ENCODE measurements around the gene GET4.

GET4 gene

DNA sequence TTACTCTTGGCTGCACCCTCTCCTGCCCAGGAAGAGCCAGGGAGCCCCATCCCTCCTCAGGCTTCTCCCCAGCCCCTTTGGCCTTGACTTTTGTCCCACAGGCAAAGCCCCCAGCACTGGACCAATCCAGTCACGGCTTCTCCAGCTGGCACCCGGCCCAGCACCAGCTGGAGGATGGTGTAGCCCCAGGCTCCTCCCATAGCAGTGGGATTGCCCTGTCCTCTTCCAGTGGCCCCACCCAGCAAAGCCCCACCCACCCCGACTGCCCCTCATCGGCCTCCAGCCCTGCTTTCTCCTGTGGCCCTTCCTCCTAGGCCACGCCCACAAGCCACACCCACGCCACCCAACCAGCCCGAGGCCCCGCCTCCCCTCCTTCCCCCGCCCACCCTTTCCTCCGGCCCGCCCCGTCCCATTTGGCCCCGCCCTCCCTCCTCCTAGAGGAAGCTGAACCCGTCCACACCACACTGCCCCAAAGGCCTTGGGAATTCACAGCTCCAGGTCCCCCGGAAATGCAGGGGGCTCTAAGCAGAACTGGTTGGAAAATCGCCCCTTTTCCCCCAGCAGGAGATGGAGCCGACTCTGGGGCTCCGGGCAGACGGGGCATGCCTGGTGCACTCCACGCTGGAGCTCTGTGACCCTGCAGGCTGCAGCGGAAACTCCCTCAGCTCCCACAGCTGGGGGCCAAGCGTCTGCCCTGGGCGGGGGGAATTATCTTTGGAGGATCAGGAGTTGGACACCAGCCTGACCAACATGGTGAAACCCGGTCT is 25.2 kb downstream of the GET4 start:
- DNase-seq: peak in 2 of 5 donors; percentile 22 to 38

DNA sequence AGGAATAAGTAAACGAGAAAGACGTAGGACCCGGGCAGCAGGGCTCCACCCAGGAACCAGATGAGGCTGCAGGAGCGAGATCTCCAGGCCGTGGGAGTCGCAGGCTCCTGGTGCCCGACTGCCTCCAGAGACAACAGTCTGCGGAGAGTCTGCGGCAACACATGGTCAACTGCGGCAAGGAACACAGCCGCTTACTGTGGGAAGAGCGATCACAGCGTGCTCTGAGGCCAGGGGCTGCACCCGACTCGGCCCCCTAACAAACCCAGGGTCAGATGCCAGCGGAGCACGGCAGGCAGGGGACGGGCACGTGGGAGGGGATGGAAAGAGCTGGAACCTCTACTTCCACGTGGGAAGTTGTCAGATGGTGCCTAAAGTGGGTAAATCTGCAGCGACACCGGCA is 26.6 kb downstream of the GET4 start:
- DNase-seq: no peak

DNA sequence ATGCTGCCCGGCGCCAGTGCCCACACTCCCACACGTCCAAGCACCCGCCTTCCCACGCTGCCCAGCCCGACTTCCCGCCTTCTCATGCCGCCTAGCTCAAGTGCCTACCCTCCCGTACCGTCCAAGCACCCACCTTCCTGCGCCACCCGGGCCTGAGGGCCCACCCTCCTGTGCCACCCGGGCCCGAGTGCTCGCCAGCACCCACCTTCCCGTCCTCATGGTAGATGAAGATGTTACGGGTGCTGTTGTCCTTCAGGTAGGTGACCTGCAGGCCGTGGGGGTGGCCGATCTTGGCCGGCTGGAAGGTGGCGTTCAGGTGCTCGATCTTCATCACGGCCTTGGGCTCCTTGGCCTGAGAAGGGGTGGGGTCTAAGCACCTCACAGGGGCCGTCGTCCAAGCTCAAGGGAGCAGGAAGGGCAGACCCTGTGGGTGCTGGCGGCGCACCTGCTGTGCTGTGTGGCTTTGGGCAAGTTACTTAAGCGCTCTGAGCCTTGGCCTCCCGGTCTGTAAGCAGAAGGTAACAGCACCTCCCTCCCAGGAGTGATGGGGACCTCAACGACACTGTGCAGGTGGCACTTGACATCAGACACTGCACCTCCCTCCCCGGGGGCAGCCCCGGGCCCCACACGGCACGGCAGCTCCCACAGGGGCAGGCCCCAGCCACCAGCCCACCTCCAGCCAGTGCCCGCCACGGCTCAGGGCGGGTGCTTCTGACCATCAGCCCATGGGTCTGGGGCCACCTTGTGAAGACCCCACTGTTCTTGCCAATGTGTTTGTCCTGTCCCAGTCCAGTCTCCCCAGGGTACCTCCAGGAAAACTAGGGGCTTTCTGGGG is 27.8 kb downstream of the GET4 start:
- no peak for DNase-seq

DNA sequence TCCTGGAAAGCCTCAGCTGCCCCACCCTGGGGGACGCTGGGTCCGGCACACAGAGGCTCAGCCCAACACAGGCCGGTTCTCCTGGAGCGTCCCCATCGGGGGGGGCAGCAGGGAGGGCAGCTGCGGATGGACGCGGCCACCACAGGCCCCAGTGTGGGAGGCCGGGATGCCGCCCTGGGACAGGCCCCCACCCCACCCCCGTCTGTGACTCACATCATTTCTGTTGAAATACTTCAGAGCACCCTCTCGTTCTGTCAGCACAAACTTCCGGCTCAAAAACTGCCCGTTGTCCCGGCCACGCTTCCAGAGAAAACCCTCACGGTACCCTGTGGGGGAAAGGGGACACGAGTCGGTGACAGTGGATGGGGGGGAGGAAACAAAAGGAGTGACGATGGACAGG is 28.5 kb downstream of the GET4 start:
- no peak for DNase-seq

DNA sequence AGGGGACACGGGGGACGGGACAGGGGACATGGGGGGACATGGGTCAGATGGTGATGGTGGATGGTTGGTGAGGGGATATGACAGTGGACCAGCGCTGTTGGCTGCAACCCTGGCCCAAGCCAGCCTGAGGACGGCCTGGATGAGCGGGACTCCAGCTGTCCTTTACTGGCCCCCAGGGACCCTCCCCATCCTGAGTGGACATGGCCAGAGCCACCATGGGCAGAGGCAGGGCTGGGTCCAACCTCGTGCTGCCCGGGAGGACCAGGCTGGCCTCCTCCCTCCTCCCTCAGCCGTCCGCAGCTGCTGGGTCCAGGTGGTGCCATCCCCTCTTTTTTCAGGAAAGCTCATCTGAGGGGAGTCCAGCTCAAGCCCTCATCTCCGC is 30.4 kb downstream of the GET4 start:
- no peak for DNase-seq

DNA sequence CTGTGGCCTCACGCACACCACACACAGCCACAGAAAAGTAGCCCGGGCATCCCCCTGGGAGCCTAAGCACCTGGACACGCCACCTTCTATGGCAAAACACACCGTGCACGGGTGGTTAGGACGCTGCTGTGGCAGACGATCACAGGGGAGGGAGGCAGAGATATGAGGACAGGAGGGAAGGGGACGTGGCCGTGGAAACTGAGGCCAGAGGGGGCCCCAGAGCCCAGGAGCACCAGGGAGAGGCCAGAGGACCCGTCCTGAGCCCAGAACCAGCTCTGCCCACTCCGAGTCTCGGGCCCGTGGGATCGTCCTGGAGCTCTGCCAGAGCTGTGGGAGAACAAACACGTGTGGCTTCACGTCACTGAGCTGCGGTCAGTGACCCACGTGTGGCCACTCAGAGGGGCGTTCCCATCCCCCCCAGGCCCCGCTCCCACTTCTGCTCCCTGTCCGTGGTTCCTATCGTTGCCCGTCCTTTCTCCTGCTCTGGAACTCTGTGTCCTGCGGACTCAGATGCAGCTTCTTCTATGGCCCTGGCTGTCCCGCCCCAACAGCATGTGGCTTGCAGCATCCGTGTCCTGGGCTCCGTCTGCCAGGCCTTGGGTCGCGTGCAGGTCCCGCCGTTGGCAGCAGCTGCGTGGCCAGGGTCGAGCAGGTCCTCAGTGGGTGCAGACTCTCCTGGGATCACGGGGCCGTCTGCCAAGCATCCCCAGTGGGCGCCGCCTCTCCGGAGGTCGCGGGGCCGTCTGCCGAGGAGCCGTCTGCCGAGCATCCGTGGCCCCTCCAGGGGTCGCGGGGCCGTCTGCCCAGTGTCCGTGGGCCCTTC is 31.0 kb downstream of the GET4 start:
- no peak for DNase-seq

DNA sequence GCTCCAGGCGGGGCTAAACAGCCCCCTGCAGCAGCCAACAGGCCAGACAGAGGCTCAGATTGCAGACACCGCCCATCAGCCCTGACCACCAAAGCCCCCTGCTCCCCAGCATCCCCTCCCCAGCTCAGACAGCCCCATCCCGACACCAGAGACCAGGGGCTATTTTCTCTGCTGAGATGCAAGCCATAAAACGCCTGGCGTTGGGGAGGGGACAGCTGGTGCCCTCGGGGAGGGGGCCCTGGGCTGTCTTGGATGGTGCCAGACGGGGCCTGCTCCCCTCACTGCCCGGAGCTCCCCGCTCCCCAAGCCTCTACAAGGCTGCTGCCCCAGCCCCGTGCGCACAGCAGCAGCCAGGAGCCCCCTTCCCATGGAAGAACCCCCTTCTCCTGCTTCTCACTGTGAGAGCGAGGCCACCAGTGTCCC is 31.8 kb downstream of the GET4 start:
- DNase-seq: no peak

DNA sequence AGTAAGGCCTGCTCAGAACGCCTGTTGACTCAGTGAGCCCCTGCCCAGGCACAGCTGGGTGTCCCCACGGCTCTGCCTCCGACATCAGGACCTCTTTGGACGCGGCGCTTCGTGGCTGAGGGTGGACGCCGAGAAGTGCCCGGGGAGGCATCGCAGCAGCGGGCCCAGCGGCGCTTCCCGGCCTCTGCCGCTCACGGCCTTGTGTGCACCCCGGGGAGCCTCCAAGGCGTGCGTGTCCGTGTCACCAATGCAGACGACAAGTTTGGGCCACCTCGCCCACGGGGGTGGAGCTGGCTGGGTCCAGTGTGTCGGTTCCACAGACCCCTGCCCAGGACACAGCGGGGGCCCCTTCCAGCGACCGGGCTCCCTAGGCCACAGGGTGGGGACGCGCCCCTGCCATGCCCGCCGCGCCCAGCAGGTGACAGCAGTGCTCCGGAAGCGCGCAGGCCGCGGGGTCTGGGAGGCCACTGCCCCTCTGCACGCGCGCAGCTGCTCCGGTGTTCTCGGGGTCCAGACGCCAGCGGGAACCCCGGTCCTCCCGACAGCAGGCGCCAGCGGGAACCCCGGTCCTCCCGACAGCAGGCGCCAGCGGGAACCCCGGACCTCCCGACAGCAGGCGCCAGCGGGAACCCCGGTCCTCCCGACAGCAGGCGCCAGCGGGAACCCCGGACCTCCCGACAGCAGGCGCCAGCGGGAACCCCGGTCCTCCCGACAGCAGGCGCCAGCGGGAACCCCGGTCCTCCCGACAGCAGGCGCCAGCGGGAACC is 32.4 kb downstream of the GET4 start:
- peak in 2 of 5 donors; percentile 31 to 48 for DNase-seq

DNA sequence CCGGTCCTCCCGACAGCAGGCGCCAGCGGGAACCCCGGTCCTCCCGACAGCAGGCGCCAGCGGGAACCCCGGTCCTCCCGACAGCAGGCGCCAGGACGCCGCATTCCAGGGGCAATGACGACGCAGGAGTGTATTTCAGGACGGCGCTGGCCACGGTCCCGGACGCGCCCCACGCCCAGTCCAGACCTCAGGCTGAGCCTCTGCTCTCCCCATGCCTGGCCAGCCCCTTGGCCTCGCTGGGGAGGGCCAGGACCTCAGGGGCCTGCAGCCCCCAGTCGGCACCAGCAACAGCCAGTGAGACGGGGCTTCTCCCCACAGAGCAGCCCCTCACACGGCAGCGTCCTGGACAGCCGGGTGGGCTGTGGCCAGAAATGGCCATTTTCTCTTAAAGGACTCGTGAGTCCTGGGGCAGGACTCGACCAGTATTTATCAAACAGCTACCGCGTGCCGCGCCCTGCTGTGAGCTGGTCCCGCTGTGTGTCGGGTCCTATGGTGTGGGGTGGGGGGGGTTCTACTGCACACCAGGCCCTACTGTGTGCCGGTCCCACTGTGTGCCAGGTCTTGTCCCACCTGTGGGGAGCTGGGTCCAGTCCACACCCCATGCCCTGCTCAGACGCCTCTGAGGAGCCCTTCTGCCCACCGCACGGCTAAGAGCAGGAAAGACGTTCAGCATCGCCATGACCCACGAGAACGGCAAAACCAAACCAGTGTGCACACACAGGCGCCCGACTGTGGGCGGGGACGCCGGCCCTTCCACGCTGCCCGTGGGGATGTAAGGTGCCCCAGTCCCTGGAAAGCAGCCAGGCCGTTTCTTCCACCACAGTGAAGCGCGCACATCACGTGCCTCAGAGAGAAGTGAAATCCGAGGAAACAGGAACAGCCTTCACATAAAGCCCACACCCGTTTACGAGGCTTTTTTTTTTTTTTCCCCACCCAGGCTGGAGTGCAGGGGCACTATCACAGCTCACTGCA is 33.3 kb downstream of the GET4 start:
- no peak for DNase-seq

DNA sequence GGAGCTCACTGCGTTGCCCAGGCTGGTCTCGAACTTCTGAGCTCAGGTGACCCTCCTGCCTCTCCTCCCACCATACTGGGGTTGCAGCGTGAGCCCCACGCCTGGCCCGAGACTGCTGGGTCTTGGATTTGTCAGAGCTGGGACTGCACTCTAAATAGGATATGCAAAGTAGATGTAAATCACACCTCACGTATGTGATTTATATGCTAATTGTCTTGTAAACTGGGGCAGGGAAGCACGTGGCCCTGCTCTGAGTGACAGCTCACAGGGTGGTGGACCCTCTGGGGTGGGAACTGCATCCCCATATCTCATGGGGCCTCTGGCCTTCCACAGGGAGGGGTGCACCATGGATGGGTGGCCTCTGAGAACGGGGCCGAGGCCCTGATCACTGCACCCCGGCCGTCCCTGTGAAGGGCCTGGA is 34.1 kb downstream of the GET4 start:
- no peak for DNase-seq

DNA sequence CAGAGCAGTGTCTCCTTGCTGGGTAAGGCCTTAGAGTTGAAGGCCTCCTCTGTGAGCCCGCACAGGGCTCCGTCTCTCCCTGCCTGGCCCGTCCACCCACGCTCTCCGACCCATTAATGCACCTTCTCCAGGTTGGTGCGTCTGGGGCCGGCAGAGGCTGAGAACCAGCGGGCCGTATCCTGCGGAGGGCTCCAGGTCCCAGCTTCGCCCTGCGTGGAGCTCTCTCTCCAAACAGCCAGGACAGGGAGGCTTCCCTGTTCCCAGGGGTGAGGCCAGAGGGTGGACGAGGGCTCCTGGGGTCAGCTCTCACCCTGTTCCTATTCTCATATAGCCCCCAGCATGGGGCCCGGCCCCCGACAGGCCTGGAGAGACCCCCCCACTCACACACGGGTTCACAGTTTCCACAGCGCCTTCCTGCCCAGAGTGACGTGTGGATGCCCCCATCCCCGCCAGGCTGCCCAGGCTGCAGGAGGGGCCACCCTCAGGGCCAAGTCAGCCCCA is 34.6 kb downstream of the GET4 start:
- no peak for DNase-seq

DNA sequence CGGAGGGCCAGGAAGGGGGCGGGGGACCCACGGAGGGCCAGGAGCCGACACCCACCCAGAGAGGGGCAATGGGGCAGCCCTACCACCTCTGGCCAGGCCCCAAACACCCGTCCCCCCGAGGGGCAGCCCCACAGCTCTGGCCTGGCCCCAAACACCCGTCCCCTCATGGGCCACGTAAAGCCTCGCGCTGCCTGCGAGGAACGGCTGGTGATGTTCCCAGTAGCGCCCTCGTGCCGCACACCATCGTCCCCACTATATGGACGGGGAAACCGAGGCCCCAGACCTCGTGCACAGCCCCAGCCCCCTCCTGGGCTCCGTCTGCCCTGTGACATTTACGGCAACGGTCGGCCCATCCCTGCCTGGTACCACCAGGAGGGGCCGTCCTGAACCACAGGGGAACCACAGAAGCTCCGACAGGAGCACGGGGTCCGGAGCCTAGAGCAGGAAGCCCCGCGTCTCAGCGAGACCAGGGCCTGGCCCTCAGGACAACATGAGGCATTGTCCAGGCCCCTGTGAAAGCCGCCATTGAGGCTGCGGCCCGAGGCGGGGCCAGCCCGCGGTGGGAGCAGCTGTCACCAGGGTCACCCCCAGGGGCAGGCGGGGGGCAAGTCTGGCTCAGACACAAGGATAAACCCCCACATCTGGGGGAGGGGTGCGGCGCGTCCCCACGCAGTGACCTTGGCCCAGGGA is 35.6 kb downstream of the GET4 start:
- no peak for DNase-seq

DNA sequence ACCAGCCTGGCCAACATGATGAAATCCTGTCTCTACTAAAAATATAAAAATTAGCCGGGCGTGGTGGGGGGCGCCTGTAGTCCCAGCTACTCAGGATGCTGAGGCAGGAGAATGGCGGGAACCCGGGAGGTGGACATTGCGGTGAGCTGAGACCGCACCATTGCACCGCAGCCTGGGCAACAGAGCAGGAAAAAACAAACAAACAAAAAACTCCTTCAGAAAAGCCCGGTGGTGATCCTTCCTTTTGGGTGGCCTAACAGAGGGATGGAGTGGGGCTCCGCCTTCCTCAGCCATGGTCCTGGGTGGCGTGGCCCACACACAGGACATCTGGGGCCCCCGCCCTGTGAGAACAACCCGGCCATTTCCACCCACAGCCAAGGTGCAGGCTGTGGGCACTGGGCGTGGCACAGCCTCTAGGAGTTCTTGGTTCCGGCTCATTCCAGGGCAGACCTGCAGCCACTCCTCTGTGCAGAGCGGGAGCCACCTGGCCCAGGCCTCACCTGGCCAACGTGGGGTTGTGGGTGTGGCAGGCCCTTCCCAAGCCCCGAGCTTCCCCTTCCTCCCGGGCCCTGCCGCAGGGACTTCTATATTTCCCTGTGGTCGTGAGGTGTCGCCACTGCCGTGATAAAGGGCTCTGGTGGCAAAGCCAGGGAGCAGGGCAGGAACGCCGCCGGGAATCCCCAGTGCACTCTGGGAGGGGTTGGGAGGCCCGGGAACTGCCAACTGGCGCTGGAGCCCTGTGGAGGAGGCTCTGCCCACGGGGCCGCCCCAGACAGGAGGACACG is 37.6 kb downstream of the GET4 start:
- DNase-seq: no peak

DNA sequence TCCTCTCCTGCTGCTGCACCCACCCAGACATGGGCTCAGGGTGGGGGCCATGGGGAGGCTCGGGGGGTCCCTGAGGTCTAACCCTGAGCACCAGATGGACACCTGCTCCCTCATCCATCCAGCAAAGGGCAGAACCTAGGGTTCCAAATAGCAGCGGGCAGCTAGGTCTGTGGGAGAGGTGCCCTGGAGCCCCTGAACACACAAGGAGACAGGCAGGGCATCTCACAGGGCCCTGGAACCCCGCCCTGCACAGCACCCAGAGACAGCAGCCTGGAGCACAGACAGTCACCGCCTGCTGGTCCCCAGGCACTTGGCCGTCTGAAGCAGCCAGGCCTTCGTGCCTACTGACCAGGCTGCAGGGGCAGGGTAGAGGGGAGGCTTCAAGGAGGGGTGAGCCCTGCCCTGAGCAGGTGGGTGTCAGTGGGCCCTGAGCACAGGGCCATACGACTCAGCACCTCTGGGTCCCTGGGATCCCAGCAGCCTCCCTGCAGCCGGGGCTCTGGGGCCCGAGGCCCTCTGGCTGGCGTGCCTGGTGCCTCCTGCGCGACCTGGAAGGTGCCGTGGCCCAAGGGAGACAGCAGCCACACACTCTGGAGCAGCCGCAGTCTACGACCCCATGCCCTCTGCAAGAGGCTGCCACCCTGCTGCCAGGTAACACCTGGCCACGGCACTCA is 38.3 kb downstream of the GET4 start:
- no peak for DNase-seq

DNA sequence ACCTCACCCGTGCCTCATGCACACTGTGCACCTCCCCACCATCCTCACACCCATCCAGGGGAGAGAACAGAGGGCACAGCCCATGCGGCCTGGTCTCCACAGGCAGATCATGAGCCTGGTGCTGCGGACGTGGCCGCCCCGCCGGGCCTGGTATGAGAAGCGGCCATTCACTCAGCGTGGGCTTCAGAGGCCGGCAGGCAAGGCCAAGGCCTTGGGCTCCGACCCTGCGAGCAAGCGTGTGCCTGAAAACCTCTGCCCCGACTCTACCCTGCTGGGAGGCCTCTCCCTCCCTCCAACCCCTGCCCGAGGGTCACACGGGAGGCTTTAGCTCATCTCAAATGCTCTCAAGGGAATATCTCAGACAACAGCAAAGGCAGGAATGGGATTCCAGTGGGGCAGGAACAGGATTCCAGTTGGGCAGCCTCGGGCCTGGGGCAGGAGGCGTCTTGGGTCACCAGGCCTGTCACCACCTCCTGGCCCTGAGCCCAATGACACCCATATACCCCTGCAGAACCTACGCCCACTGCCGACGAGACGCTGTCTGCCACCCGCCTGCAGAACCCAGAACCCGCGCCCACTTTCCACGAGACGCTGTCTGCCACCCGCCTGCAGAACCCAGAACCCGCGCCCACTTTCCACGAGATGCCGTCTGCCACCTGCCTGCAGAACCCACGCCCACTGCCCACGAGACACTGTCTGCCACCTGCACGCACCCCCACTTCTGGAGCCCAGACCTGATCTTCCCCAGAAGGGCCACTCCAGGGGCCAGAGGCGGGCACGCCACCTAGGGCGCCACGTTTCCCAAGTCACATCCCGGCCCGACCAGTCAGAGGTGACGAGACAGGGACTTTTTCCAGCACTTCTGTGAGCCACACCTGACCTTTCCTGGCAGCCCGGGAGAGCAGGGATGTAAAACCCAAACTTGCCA is 39.2 kb downstream of the GET4 start:
- DNase-seq: no peak

DNA sequence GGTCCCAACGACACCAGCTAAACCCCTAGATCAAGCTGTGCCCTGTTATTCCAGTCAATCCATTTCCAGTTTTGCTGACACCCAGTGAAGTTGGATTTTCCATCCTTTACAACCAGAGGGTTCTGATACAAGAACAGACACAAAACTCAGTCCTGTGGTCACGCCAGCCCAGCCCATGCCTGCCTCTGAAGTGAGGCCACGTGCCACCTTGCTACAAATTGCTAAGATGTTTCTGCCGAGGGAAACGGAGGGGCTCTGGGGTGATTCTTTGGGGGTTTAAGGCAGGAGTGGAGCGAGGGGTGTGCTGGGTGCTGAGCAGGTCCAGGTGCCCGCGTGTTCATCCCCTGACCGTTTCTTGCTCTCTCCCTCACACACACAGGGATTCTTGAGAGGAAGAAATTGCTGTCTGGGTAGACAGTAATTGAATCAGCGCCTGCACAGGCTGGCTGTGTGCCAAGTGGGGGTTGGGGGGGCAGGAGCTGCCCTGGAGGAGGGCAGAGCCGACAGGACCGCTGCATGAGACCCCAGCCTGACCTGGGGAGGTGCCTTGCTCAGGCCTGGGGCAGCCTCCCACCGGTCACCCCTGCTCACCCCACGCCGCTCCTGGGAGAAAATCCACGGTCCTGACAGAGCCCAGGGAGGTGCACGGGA is 40.1 kb downstream of the GET4 start:
- no peak for DNase-seq
